HepG2 (cell line): Measurements from ENCODE around the gene SLC2A8. TPM values are rescaled to one million over a fixed set of nuclear protein-coding genes. Genes with fewer than 3 reads are reported as not detected.

Experiments used
- CREB3 ChIP-seq: sonication (generic); formaldehyde crosslinking; IDR thresholded peaks from 2 replicates; pipeline ENCODE4 v1.5.0; 2020; ENCODE audit warnings: missing genetic modification reagents
- ETV6 ChIP-seq: sonication (generic); formaldehyde crosslinking; conservative IDR thresholded peaks from 2 replicates; pipeline ENCODE4 v1.4.0; 2020; ENCODE audit warnings: missing genetic modification reagents
- FUBP1 ChIP-seq: sonication (generic); formaldehyde crosslinking; IDR thresholded peaks from 2 replicates; pipeline ENCODE4 v1.5.1; 2020; ENCODE audit warnings: missing genetic modification reagents, mild to moderate bottlenecking, borderline replicate concordance
- KLF6 ChIP-seq: IDR thresholded peaks from 2 replicates; pipeline ENCODE4 v1.8.0; 2016; ENCODE audit warnings: missing biosample characterization, missing genetic modification reagents
- MAFG ChIP-seq: sonication (generic); formaldehyde crosslinking; IDR thresholded peaks from 2 replicates; pipeline ENCODE4 v1.5.1; 2020; ENCODE audit warnings: mild to moderate bottlenecking, missing genetic modification reagents
- NBN ChIP-seq: fragments of 450-650 bp; conservative IDR thresholded peaks from 2 replicates; pipeline ENCODE4 v1.6.1; 2017
- NFATC3 ChIP-seq: sonication (generic); formaldehyde crosslinking; IDR thresholded peaks from 2 replicates; pipeline ENCODE4 v1.5.1; 2020; ENCODE audit warnings: mild to moderate bottlenecking, missing genetic modification reagents
- PBX3 ChIP-seq: sonication (generic); formaldehyde crosslinking; IDR thresholded peaks from 2 replicates; pipeline ENCODE4 v1.8.1; 2023; ENCODE audit warnings: missing genetic modification reagents, inconsistent platforms, borderline replicate concordance
- PLSCR1 ChIP-seq: sonication (generic); formaldehyde crosslinking; IDR thresholded peaks from 2 replicates; pipeline ENCODE4 v1.5.0; 2020; ENCODE audit warnings: missing genetic modification reagents, mild to moderate bottlenecking, borderline replicate concordance
- PRDM4 ChIP-seq: sonication (generic); formaldehyde crosslinking; IDR thresholded peaks from 2 replicates; pipeline ENCODE4 v1.9.0; 2021; ENCODE audit warnings: missing genetic modification reagents, borderline replicate concordance
- SMARCE1 ChIP-seq: fragments of 450-650 bp; IDR thresholded peaks from 2 replicates; pipeline ENCODE4 v1.6.1; 2017; ENCODE audit warnings: borderline replicate concordance
- TMF1 ChIP-seq: sonication (generic); formaldehyde crosslinking; IDR thresholded peaks from 2 replicates; pipeline ENCODE4 v1.8.1; 2022; ENCODE audit warnings: low read depth, missing genetic modification reagents
- ZBTB14 ChIP-seq: sonication (generic); formaldehyde crosslinking; IDR thresholded peaks from 2 replicates; pipeline ENCODE4 v1.4.0; 2020; ENCODE audit warnings: missing genetic modification reagents
- ZFX ChIP-seq: sonication (generic); formaldehyde crosslinking; IDR thresholded peaks from 2 replicates; pipeline ENCODE4 v1.4.0; 2020; ENCODE audit warnings: mild to moderate bottlenecking, low read depth, missing genetic modification reagents, moderate library complexity
- ZNF180 ChIP-seq: sonication (generic); formaldehyde crosslinking; IDR thresholded peaks from 2 replicates; pipeline ENCODE4 v1.4.0; 2020; ENCODE audit warnings: low read depth, missing genetic modification reagents, borderline replicate concordance
- ZNF230 ChIP-seq: sonication (generic); formaldehyde crosslinking; IDR thresholded peaks from 2 replicates; pipeline ENCODE4 v1.4.0; 2020; ENCODE audit warnings: mild to moderate bottlenecking, missing genetic modification reagents
- ZNF260 ChIP-seq: sonication (generic); formaldehyde crosslinking; IDR thresholded peaks from 2 replicates; pipeline ENCODE4 v1.4.0; 2020; ENCODE audit warnings: missing genetic modification reagents, low read depth, mild to moderate bottlenecking, borderline replicate concordance
- ZNF282 ChIP-seq: fragments of 450-650 bp; IDR thresholded peaks from 2 replicates; pipeline ENCODE4 v1.6.1; 2018; ENCODE audit not compliant: partially characterized antibody
- polyA plus RNA-seq, 8 experiments: library from polyadenylated mRNA; depleted of rRNA in 3 of 8; stranded (reverse) in 7 of 8; unstranded in 1 of 8; fragments of >200 nt; fragmentation: Illumina TruSeq in 4 of 8; extraction: Trizol in 4 of 8; gene quantifications; 2 replicates each; pipeline versions ENCODE4 v1.2.1 to v1.2.3, GENCODE V29; 2011 to 2016; ENCODE audit warnings: low read depth in 4 of 8, missing spikeins in 1 of 8, mixed read lengths in 1 of 8; ENCODE audit not compliant: insufficient read depth in 1 of 8
- total RNA-seq, 5 experiments: library from RNA; depleted of rRNA; stranded (reverse); fragments of >200 nt; fragmentation: Illumina TruSeq; extraction: Trizol; gene quantifications; 2 replicates each; pipeline ENCODE4 v1.2.3, GENCODE V29; 2016; ENCODE audit warnings: low read depth in 1 of 5

SLC2A8 gene
- total and polyA plus RNA-seq, 2 of the 13 experiments (the other 11 are each of a cell fraction or from before 2014, with no cell fraction given), result 22.6 to 48.6 TPM

GRCh38 chr9:127388037-127388855 is 8.7 kb upstream of the SLC2A8 start (continued):
- no peak for TF ChIP-seq ETV6 (CRISPR knock-in tag)
- TF ChIP-seq KLF6 (CRISPR knock-in tag), result no peak
- no peak for TF ChIP-seq MAFG (CRISPR knock-in tag)
- TF ChIP-seq PBX3 (CRISPR knock-in tag), result no peak
- TF ChIP-seq NFATC3 (CRISPR knock-in tag), result no peak
- TF ChIP-seq ZNF260 (CRISPR knock-in tag), result no peak
- TF ChIP-seq SMARCE1, result no peak
- no peak for TF ChIP-seq CREB3 (CRISPR knock-in tag)
- no peak for TF ChIP-seq ZBTB14 (CRISPR knock-in tag)
- TF ChIP-seq ZNF230 (CRISPR knock-in tag), result 0 out of 2 replicates have a peak, but pooled peaks have one; percentile 42
- no peak for TF ChIP-seq TMF1 (CRISPR knock-in tag)
- no peak for TF ChIP-seq FUBP1
- TF ChIP-seq ZFX (CRISPR knock-in tag), result peak; percentile 42; the same call in 1 of the 2 replicates
- TF ChIP-seq PLSCR1 (CRISPR knock-in tag), result no peak
- no peak for TF ChIP-seq NBN
- no peak for TF ChIP-seq ZNF282
- TF ChIP-seq PRDM4 (CRISPR knock-in tag), result no peak
- TF ChIP-seq ZNF180 (CRISPR knock-in tag), result no peak
